ENCODE measurements around the gene PTPRR.

The PTPRR gene

DNA sequence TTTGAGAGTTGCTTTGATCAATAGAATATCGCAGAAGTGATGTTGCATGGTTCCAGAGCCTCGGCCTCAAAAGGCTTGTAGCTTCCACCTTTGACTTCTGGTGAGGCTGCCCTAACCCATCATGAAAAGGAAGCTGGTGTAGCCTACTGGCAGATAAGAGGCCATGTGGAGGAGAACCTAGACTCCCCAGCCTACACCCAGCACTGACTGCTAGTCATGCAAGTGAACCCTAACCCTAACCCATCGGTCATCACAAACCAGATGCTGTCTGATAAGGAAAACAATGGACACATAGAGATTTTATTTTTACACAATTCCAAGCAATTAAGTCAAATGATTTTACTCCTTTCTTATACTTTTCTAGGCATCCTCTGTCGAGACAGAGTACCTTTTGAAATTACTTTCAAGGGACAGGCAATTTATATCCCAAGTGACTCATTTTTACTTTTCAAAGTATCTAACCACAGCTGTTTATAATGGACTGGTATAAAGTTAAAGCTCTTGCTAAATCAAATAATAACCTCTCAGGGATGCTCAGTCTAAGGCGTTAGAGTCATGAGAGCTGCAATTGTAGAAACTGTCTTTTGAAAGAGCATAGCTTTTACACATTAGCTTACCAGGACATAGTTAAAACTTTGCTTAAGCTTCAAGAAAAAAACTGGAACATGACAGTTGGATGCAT, 300.9 kb downstream of the PTPRR start:
- H4K20me1 ChIP-seq (ENCODE audit: control insufficient read depth, insufficient read depth, low read depth, low read length), result no peaks in the 10 kb centered on the region
- no peaks in the 10 kb centered on the region for H3K36me3 ChIP-seq (ENCODE audit: control insufficient read depth, low read length)
- no peak for TF ChIP-seq EZH2phosphoT487 (IDR thresholded peaks at IDR 0.05; ENCODE audit: borderline replicate concordance, low read length)
- TF ChIP-seq, protein P1, sequence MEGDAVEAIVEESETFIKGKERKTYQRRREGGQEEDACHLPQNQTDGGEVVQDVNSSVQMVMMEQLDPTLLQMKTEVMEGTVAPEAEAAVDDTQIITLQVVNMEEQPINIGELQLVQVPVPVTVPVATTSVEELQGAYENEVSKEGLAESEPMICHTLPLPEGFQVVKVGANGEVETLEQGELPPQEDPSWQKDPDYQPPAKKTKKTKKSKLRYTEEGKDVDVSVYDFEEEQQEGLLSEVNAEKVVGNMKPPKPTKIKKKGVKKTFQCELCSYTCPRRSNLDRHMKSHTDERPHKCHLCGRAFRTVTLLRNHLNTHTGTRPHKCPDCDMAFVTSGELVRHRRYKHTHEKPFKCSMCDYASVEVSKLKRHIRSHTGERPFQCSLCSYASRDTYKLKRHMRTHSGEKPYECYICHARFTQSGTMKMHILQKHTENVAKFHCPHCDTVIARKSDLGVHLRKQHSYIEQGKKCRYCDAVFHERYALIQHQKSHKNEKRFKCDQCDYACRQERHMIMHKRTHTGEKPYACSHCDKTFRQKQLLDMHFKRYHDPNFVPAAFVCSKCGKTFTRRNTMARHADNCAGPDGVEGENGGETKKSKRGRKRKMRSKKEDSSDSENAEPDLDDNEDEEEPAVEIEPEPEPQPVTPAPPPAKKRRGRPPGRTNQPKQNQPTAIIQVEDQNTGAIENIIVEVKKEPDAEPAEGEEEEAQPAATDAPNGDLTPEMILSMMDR (IDR thresholded peaks at IDR 0.05; ENCODE audit: low read depth, low read length, poor library complexity, severe bottlenecking), result no peak
- H3K4me3 ChIP-seq (ENCODE audit: low read length), result no peak overlapping the region
- no peak overlapping the region for H3K27ac ChIP-seq (ENCODE audit: low read depth, low read length)
- H3K27me3 ChIP-seq (ENCODE audit: control insufficient read depth, low read length), result 0 out of 2 replicates have a peak, but pooled peaks cover 2% of the 10 kb centered on the region
- no peaks in the 10 kb centered on the region for H3K79me2 ChIP-seq (ENCODE audit: control insufficient read depth, low read length)
- no peaks in the 10 kb centered on the region for H3F3A ChIP-seq (ENCODE audit: control insufficient read depth, insufficient read depth)
- H3K4me2 ChIP-seq (ENCODE audit: low read length), result no peak overlapping the region
- H3K4me1 ChIP-seq (ENCODE audit: control insufficient read depth, low read length), result no peaks in the 10 kb centered on the region
- no peaks in the 10 kb centered on the region for H3K9me2 ChIP-seq (replicated peaks; ENCODE audit: control insufficient read depth, low read length)
- H3K9me3 ChIP-seq (ENCODE audit: control insufficient read depth, insufficient read depth, low read length), result no peaks in the 10 kb centered on the region

DNA sequence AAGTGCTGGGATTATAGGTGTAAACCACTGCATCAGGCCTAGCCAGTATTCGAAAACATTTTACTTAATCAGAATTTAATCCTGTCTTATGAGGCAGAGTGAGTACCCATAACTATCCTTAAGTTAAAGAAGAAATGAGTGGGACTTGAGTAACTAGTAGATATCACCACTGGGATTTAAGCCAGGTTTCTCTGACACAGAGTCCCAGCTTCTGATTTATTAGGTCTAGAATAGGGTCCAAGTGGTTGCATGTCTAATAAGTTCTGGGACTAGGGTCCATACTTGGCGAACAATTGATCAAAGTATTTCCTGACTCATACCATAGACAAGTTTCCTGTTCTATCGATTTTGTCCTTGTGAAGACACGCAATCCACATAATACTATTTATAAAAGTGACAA, 302.2 kb downstream of the PTPRR start:
- TF ChIP-seq, protein P1 (IDR thresholded peaks at IDR 0.05; ENCODE audit: low read depth, low read length, poor library complexity, severe bottlenecking), result no peak
- no peak for TF ChIP-seq EZH2phosphoT487 (IDR thresholded peaks at IDR 0.05; ENCODE audit: borderline replicate concordance, low read length)
- Histone ChIP-seq H3K4me1 (ENCODE audit: control insufficient read depth, low read length) (no peaks in the 10 kb centered on the region), H3K36me3 (ENCODE audit: control insufficient read depth, low read length) (no peaks in the 10 kb centered on the region), H3K27ac (ENCODE audit: low read depth, low read length) (no peak overlapping the region), H3K4me2 (ENCODE audit: low read length) (no peak overlapping the region), H3K27me3 (ENCODE audit: control insufficient read depth, low read length) (peaks cover 6% of the 10 kb centered on the region; the same call in 1 of the 2 replicates), H3F3A (ENCODE audit: control insufficient read depth, insufficient read depth) (no peaks in the 10 kb centered on the region), H3K9me2 (replicated peaks; ENCODE audit: control insufficient read depth, low read length) (no peaks in the 10 kb centered on the region), H3K4me3 (ENCODE audit: low read length) (no peak overlapping the region), H3K9me3 (ENCODE audit: control insufficient read depth, insufficient read depth, low read length) (no peaks in the 10 kb centered on the region), H3K79me2 (ENCODE audit: control insufficient read depth, low read length) (no peaks in the 10 kb centered on the region), H4K20me1 (ENCODE audit: control insufficient read depth, insufficient read depth, low read depth, low read length) (no peaks in the 10 kb centered on the region)

DNA sequence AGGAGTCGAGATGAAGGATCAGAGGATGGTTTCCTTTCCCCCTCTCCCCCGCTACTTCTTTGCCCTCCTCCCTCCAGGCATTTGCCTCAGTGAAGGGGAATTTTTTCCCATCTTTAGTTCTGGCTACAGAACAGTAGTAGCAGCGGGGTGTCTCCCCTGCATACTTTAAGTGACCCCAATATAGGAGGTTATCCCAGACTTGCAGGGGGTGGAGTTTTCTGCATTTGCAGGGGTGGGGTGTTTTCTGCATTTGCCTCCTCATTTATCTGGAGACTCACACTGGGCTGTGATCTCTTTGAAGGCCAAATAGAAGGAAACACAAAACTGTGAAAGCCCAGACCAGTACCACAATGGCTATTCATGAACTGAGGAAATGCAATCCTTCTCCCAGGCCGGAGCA, 303.1 kb downstream of the PTPRR start:
- no peaks in the 10 kb centered on the region for H3F3A ChIP-seq (ENCODE audit: control insufficient read depth, insufficient read depth)
- H3K9me3 ChIP-seq (ENCODE audit: control insufficient read depth, insufficient read depth, low read length), result no peaks in the 10 kb centered on the region
- H3K27ac ChIP-seq (ENCODE audit: low read depth, low read length), result no peak overlapping the region
- no peak for TF ChIP-seq EZH2phosphoT487 (IDR thresholded peaks at IDR 0.05; ENCODE audit: borderline replicate concordance, low read length)
- TF ChIP-seq, protein P1 (IDR thresholded peaks at IDR 0.05; ENCODE audit: low read depth, low read length, poor library complexity, severe bottlenecking), result no peak
- H3K79me2 ChIP-seq (ENCODE audit: control insufficient read depth, low read length), result no peaks in the 10 kb centered on the region
- no peaks in the 10 kb centered on the region for H3K4me1 ChIP-seq (ENCODE audit: control insufficient read depth, low read length)
- peaks cover 5% of the 10 kb centered on the region; the same call in 1 of the 2 replicates for H3K27me3 ChIP-seq (ENCODE audit: control insufficient read depth, low read length)
- H3K36me3 ChIP-seq (ENCODE audit: control insufficient read depth, low read length), result no peaks in the 10 kb centered on the region
- H3K9me2 ChIP-seq (replicated peaks; ENCODE audit: control insufficient read depth, low read length), result no peaks in the 10 kb centered on the region
- no peaks in the 10 kb centered on the region for H4K20me1 ChIP-seq (ENCODE audit: control insufficient read depth, insufficient read depth, low read depth, low read length)
- no peak overlapping the region for H3K4me3 ChIP-seq (ENCODE audit: low read length)
- H3K4me2 ChIP-seq (ENCODE audit: low read length), result no peak overlapping the region

Measured in DOHH2 (cell line).